ENCODE data around the gene MON2. TPM values are rescaled to one million over a fixed set of nuclear protein-coding genes. Genes with fewer than 3 reads are reported as not detected.
"Not testable (repeated sequence)": the region's sequence is repeated elsewhere in the genome, so short reads cannot be mapped to it uniquely, and the experiment has no call there.

MON2 gene
- total and polyA plus RNA-seq, 2 donors (not counting 3 experiments of a cell fraction or from before 2014, with no cell fraction given) = 8.9 to 41.8 TPM

DNA sequence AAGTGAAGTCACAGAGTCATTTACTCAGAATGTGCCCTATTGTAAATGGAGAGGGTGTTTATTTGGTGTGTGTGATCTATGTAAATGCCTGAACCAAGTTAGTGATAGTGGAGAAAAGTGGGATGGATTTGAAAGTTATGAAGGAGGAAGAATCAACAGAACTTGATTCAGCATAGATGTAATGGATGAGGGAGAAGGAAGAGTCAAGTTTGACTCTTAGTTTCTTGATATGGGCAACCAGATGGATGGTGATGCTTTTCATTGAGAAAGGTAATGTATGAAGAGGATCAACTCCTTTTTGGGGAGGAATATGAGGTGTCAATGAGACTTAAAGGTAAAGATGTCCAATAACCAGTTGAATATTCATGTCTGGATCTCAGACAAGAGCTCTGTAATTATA, 6.7 kb upstream of the MON2 start:
- TF ChIP-seq JUN (IDR thresholded peaks at IDR 0.05; ENCODE audit: borderline replicate concordance, insufficient read depth, insufficient read length, low read depth) (no peak), POLR2AphosphoS5 (IDR thresholded peaks at IDR 0.05; ENCODE audit: insufficient read depth, low read depth, low read length) (no peak)
- TF ChIP-seq, protein P1, sequence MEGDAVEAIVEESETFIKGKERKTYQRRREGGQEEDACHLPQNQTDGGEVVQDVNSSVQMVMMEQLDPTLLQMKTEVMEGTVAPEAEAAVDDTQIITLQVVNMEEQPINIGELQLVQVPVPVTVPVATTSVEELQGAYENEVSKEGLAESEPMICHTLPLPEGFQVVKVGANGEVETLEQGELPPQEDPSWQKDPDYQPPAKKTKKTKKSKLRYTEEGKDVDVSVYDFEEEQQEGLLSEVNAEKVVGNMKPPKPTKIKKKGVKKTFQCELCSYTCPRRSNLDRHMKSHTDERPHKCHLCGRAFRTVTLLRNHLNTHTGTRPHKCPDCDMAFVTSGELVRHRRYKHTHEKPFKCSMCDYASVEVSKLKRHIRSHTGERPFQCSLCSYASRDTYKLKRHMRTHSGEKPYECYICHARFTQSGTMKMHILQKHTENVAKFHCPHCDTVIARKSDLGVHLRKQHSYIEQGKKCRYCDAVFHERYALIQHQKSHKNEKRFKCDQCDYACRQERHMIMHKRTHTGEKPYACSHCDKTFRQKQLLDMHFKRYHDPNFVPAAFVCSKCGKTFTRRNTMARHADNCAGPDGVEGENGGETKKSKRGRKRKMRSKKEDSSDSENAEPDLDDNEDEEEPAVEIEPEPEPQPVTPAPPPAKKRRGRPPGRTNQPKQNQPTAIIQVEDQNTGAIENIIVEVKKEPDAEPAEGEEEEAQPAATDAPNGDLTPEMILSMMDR (IDR thresholded peaks at IDR 0.05; ENCODE audit: extremely low read depth in 1 of 2, insufficient read depth in 1 of 2, low read depth in 1 of 2, low read length in 2 of 2) = no peak
- dilution Hi-C loops (cut with MboI; ENCODE audit: extremely low pct_ligation_motif_present, low sequenced_read_pairs) = no loop called here
- no peak overlapping the region for H3K27ac ChIP-seq (ENCODE audit: insufficient read depth, low read depth, low read length)
- H3K4me2 ChIP-seq (ENCODE audit: insufficient read depth, low read length) = no peak overlapping the region
- BruUV-seq (replicated peaks) = no TSS peak
- H3K79me2 ChIP-seq (ENCODE audit: control insufficient read depth, insufficient read depth, low read length) = no peaks in the 10 kb centered on the region
- no peak overlapping the region for H3K4me3 ChIP-seq (replicated peaks in 1 of 3; ENCODE audit: insufficient read depth in 1 of 3, low read depth in 1 of 3, low read length in 3 of 3)
- H3K27me3 ChIP-seq (ENCODE audit: control insufficient read depth in 2 of 2, insufficient read depth in 2 of 2, low read length in 2 of 2) = peaks cover 2 to 6% of the 10 kb centered on the region in 2 experiments
- H3K36me3 ChIP-seq (ENCODE audit: control insufficient read depth in 2 of 2, extremely low read depth in 1 of 2, insufficient read depth in 2 of 2, low read length in 2 of 2) = no peaks in the 10 kb centered on the region
- no peaks in the 10 kb centered on the region for H4K20me1 ChIP-seq (replicated peaks; ENCODE audit: control insufficient read depth, extremely low read depth, insufficient read depth, low read length)
- H3K9ac ChIP-seq (replicated peaks; ENCODE audit: extremely low read depth, insufficient read depth, low read length) = no peak overlapping the region
- FAIRE-seq (no peak), DNase-seq (ENCODE audit: low read depth, low spot score) (no peak)
- no peaks in the 10 kb centered on the region for H3K9me1 ChIP-seq (replicated peaks; ENCODE audit: control insufficient read depth, extremely low read depth, insufficient read depth, low read length)
- H3K9me3 ChIP-seq (replicated peaks; ENCODE audit: control insufficient read depth, insufficient read depth, low read length) = no peaks in the 10 kb centered on the region
- no peak overlapping the region for H2AFZ ChIP-seq (ENCODE audit: low read depth, low read length)
- POLR2A ChIA-PET = no interaction called here
- CTCF ChIA-PET = no interaction called here
- intact Hi-C loops (cut with micrococcal nuclease) = loop anchor here (10.0 kb wide), 1 partner anchor 335 kb away; no protein-coding TSS in a partner anchor
- no peaks in the 10 kb centered on the region for H3K4me1 ChIP-seq (ENCODE audit: control insufficient read depth, extremely low read depth, insufficient read depth, low read length)

DNA sequence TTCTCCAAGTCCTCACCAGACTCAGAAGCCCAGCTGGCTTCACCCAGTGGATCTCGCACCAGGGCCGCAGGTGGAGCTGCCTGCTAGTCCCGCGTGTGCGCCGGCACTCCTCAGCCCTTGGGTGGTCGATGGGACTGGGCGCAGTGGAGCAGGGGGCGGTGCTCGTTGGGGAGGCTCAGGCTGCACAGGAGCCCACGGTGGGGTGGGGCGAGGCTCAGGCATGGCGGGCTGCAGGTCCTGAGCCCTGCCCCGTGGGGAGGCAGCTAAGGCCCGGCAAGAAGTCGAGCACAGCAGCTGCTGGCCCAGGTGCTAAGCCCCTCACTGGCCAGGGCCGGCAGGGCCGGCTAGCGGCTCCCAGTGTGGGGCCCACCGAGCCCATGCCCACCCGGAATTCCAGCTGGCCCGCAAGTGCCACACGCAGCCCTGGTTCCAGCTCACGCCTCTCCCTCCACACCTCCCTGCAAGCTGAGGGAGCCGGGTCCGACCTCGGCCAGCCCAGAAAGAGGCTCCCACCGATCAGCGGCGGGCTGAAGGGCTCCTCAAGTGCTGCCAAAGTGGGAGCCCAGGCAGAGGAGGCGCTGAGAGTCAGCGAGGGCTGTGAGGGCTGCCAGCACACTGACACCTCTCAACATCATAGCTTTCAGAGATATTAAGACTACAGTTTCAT, 5.3 kb upstream of the MON2 start:
- H3K27ac ChIP-seq (ENCODE audit: insufficient read depth, low read depth, low read length); H3K9me1 ChIP-seq (replicated peaks; ENCODE audit: control insufficient read depth, extremely low read depth, insufficient read depth, low read length); H3K27me3 ChIP-seq (ENCODE audit: control insufficient read depth in 2 of 2, insufficient read depth in 2 of 2, low read length in 2 of 2); dilution Hi-C loops (cut with MboI; ENCODE audit: extremely low pct_ligation_motif_present, low sequenced_read_pairs); H3K4me1 ChIP-seq (ENCODE audit: control insufficient read depth, extremely low read depth, insufficient read depth, low read length); H4K20me1 ChIP-seq (replicated peaks; ENCODE audit: control insufficient read depth, extremely low read depth, insufficient read depth, low read length); POLR2A ChIA-PET; H3K79me2 ChIP-seq (ENCODE audit: control insufficient read depth, insufficient read depth, low read length); H2AFZ ChIP-seq (ENCODE audit: low read depth, low read length); DNase-seq (ENCODE audit: low read depth, low spot score); BruUV-seq (replicated peaks); H3K9me3 ChIP-seq (replicated peaks; ENCODE audit: control insufficient read depth, insufficient read depth, low read length); H3K9ac ChIP-seq (replicated peaks; ENCODE audit: extremely low read depth, insufficient read depth, low read length); H3K4me3 ChIP-seq (replicated peaks in 1 of 3; ENCODE audit: insufficient read depth in 1 of 3, low read depth in 1 of 3, low read length in 3 of 3); H3K36me3 ChIP-seq (ENCODE audit: control insufficient read depth in 2 of 2, extremely low read depth in 1 of 2, insufficient read depth in 2 of 2, low read length in 2 of 2); H3K4me2 ChIP-seq (ENCODE audit: insufficient read depth, low read length); FAIRE-seq: not testable (repeated sequence)
- CTCF ChIA-PET = interaction anchor here (1.2 kb wide), 2 partner anchors 9 to 23 kb away, joined by 3 read pairs; no protein-coding TSS in a partner anchor
- intact Hi-C loops (cut with micrococcal nuclease) = loop anchor here (10.0 kb wide), 1 partner anchor 333 kb away; no protein-coding TSS in a partner anchor

DNA sequence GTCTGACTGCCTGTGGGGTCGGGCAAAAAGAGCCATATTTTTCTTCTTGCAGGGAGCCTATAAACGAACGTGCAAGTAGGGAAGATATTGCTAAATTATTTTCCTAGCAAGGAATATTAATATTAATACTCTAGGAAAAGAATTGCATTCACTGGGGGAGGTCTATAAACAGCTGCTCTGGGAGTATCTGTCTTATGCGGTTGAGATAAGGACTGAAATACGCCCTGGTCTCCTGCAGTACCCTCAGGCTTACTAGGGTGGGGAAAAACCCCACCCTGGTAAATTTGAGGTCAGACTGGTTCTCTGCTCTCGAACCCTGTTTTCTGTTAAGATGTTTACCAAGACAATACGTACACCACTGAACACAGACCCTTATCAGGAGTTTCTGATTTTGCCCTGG, 3.4 kb upstream of the MON2 start:
- peaks cover 16% of the 10 kb centered on the region for H3K79me2 ChIP-seq (ENCODE audit: control insufficient read depth, insufficient read depth, low read length)
- intact Hi-C loops (cut with micrococcal nuclease) = loop anchor here (10.0 kb wide), 1 partner anchor 332 kb away; no protein-coding TSS in a partner anchor
- CTCF ChIA-PET = interaction anchor here (1.1 to 1.2 kb wide), 2 partner anchors 25 to 28 kb away, joined by 3 to 4 read pairs; no protein-coding TSS in a partner anchor
- H4K20me1 ChIP-seq (replicated peaks; ENCODE audit: control insufficient read depth, extremely low read depth, insufficient read depth, low read length); H3K4me2 ChIP-seq (ENCODE audit: insufficient read depth, low read length); H3K9me1 ChIP-seq (replicated peaks; ENCODE audit: control insufficient read depth, extremely low read depth, insufficient read depth, low read length); BruUV-seq (replicated peaks); H3K27me3 ChIP-seq (ENCODE audit: control insufficient read depth in 2 of 2, insufficient read depth in 2 of 2, low read length in 2 of 2); FAIRE-seq; H3K9me3 ChIP-seq (replicated peaks; ENCODE audit: control insufficient read depth, insufficient read depth, low read length); H3K4me1 ChIP-seq (ENCODE audit: control insufficient read depth, extremely low read depth, insufficient read depth, low read length); dilution Hi-C loops (cut with MboI; ENCODE audit: extremely low pct_ligation_motif_present, low sequenced_read_pairs); H3K9ac ChIP-seq (replicated peaks; ENCODE audit: extremely low read depth, insufficient read depth, low read length); DNase-seq (ENCODE audit: low read depth, low spot score); H2AFZ ChIP-seq (ENCODE audit: low read depth, low read length); H3K27ac ChIP-seq (ENCODE audit: insufficient read depth, low read depth, low read length); POLR2A ChIA-PET; H3K4me3 ChIP-seq (replicated peaks in 1 of 3; ENCODE audit: insufficient read depth in 1 of 3, low read depth in 1 of 3, low read length in 3 of 3); H3K36me3 ChIP-seq (ENCODE audit: control insufficient read depth in 2 of 2, extremely low read depth in 1 of 2, insufficient read depth in 2 of 2, low read length in 2 of 2): not testable (repeated sequence)

Measured in endothelial cell of umbilical vein (primary cell).